ENCODE measurements around the gene TTC28. TPM values are rescaled to one million over a fixed set of nuclear protein-coding genes. Genes with fewer than 3 reads are reported as not detected.

TTC28 gene
- total RNA-seq, 4 donors from 2014 or later: 10.2 to 23.8 (median 13.4) TPM

- DNase-seq (ENCODE audit: low spot score in 2 of 2): no peak
- intact Hi-C loops (cut with DNase I; ENCODE audit: low total_unique reads): no loop called here
- H3K4me3 ChIP-seq (ENCODE audit: low read depth, poor library complexity, severe bottlenecking): no peak overlapping the region
- no peak for TF ChIP-seq POLR2A (IDR thresholded peaks at IDR 0.05)
- TF ChIP-seq CTCF (IDR thresholded peaks at IDR 0.05): no peak
- WGBS, 2 donors: 81 to 88% methylated on average over 2 of the region's 2 CpGs
Observed at GRCh38 chr22:28279888-28280287, 399.8 kb downstream of the TTC28 start.

GRCh38 chr22:28269277-28269676 is 410.4 kb downstream of the TTC28 start:
- no peak for TF ChIP-seq POLR2A (IDR thresholded peaks at IDR 0.05)
- TF ChIP-seq CTCF (IDR thresholded peaks at IDR 0.05): no peak
- intact Hi-C loops (cut with DNase I; ENCODE audit: low total_unique reads): no loop called here
- no peak for DNase-seq (ENCODE audit: low spot score in 2 of 2)
- WGBS, 2 donors: 65 to 76% methylated on average over 2 of the region's 2 CpGs
- H3K4me3 ChIP-seq (ENCODE audit: low read depth, poor library complexity, severe bottlenecking): no peak overlapping the region

GRCh38 chr22:28268850-28269249 is 410.8 kb downstream of the TTC28 start:
- no peak overlapping the region for H3K4me3 ChIP-seq (ENCODE audit: low read depth, poor library complexity, severe bottlenecking)
- TF ChIP-seq CTCF (IDR thresholded peaks at IDR 0.05) (no peak), POLR2A (IDR thresholded peaks at IDR 0.05) (no peak)
- 37 to 48% methylated on average over 5 of the region's 5 CpGs for WGBS, 2 donors
- DNase-seq (ENCODE audit: low spot score in 2 of 2): no peak
- intact Hi-C loops (cut with DNase I; ENCODE audit: low total_unique reads): no loop called here

- 44 to 56% methylated on average over 3 of the region's 3 CpGs for WGBS, 2 donors
Observed at GRCh38 chr22:28268171-28268570, 411.5 kb downstream of the TTC28 start.

GRCh38 chr22:28260619-28261018 is 419.0 kb downstream of the TTC28 start:
- WGBS, 2 donors: 87 to 93% methylated on average over 2 of the region's 2 CpGs
- intact Hi-C loops (cut with DNase I; ENCODE audit: low total_unique reads): no loop called here
- no peak for DNase-seq (ENCODE audit: low spot score in 2 of 2)
- TF ChIP-seq CTCF (IDR thresholded peaks at IDR 0.05): no peak
- no peak for TF ChIP-seq POLR2A (IDR thresholded peaks at IDR 0.05)
- H3K4me3 ChIP-seq (ENCODE audit: low read depth, poor library complexity, severe bottlenecking): no peak overlapping the region

More at GRCh38 chr22:28268171-28268570, 411.5 kb downstream of the TTC28 start:
- no peak for TF ChIP-seq CTCF (IDR thresholded peaks at IDR 0.05)
- TF ChIP-seq POLR2A (IDR thresholded peaks at IDR 0.05): no peak
- no peak for DNase-seq (ENCODE audit: low spot score in 2 of 2)
- no peak overlapping the region for H3K4me3 ChIP-seq (ENCODE audit: low read depth, poor library complexity, severe bottlenecking)
- intact Hi-C loops (cut with DNase I; ENCODE audit: low total_unique reads): no loop called here

GRCh38 chr22:28259774-28260312 is 419.8 kb downstream of the TTC28 start:
- TF ChIP-seq CTCF (IDR thresholded peaks at IDR 0.05) (no peak), POLR2A (IDR thresholded peaks at IDR 0.05) (no peak)
- 61 to 69% methylated on average over 2 of the region's 2 CpGs for WGBS, 2 donors
- intact Hi-C loops (cut with DNase I; ENCODE audit: low total_unique reads): no loop called here
- no peak for DNase-seq (ENCODE audit: low spot score in 2 of 2)
- H3K4me3 ChIP-seq (ENCODE audit: low read depth, poor library complexity, severe bottlenecking): no peak overlapping the region

Measured in lower leg skin (tissue), 4 donors.